ENCODE measurements around the gene NAP1L1. TPM values are rescaled to one million over a fixed set of nuclear protein-coding genes. Genes with fewer than 3 reads are reported as not detected.
"Not testable (repeated sequence)": the region's sequence is repeated elsewhere in the genome, so short reads cannot be mapped to it uniquely, and the experiment has no call there.

NAP1L1 gene
- total RNA-seq, 4 donors from 2014 or later = 49.6 to 334 (median 79.7) TPM

- TF ChIP-seq CTCF (IDR thresholded peaks at IDR 0.05) (no peak), POLR2A (IDR thresholded peaks at IDR 0.05) (no peak)
- Histone ChIP-seq H3K4me3 (no peak overlapping the region), H3K27ac (no peak overlapping the region), H3K36me3 (no peaks in the 10 kb centered on the region), H3K9me3 (no peaks in the 10 kb centered on the region), H3K27me3 (no peaks in the 10 kb centered on the region), H3K4me1 (no peaks in the 10 kb centered on the region)
- no peak for DNase-seq
Measured at GRCh38 chr12:75991753-75992152, 92.7 kb downstream of the NAP1L1 start.

- Histone ChIP-seq H3K9me3 (no peaks in the 10 kb centered on the region), H3K27ac (no peak overlapping the region), H3K36me3 (no peaks in the 10 kb centered on the region), H3K4me3 (no peak overlapping the region), H3K4me1 (no peaks in the 10 kb centered on the region), H3K27me3 (no peaks in the 10 kb centered on the region)
- DNase-seq = no peak
- TF ChIP-seq POLR2A (IDR thresholded peaks at IDR 0.05) (no peak), CTCF (IDR thresholded peaks at IDR 0.05) (no peak)
Measured at GRCh38 chr12:75990189-75990912, 94.1 kb downstream of the NAP1L1 start.

- H3K9me3 ChIP-seq, H3K27ac ChIP-seq, DNase-seq, H3K27me3 ChIP-seq, H3K4me1 ChIP-seq, H3K4me3 ChIP-seq, H3K36me3 ChIP-seq: not testable (repeated sequence)
Measured at GRCh38 chr12:75987709-75988108, 96.8 kb downstream of the NAP1L1 start.

Other genes with a start within 250 kb of the NAP1L1 start
- gene PHLDA1, start 52.9 kb downstream of the NAP1L1 start, total RNA-seq = 10 to 100 TPM in 1 of 4 donors, 1 to 10 TPM in 3; 4.6 to 25.6 (median 6.0) TPM

Data from Peyer's patch (tissue), 4 donors.